Placental epithelial cell (primary cell): ENCODE measurements around the gene LIN28B. TPM values are rescaled to one million over a fixed set of nuclear protein-coding genes. Genes with fewer than 3 reads are reported as not detected.

Source experiments
- small RNA-seq: library from RNA; depleted of rRNA; stranded (forward); fragments of <200 nt; gene quantifications from one replicate; pipeline ENCODE3, GENCODE V24; 2012
- total RNA-seq: library from RNA; depleted of rRNA; stranded (reverse); fragments of >200 nt; gene quantifications from 2 replicates; pipeline ENCODE4 v1.2.3, GENCODE V29; 2012

The LIN28B gene
- total RNA-seq: under 0.01 TPM in 2 replicates

DNA sequence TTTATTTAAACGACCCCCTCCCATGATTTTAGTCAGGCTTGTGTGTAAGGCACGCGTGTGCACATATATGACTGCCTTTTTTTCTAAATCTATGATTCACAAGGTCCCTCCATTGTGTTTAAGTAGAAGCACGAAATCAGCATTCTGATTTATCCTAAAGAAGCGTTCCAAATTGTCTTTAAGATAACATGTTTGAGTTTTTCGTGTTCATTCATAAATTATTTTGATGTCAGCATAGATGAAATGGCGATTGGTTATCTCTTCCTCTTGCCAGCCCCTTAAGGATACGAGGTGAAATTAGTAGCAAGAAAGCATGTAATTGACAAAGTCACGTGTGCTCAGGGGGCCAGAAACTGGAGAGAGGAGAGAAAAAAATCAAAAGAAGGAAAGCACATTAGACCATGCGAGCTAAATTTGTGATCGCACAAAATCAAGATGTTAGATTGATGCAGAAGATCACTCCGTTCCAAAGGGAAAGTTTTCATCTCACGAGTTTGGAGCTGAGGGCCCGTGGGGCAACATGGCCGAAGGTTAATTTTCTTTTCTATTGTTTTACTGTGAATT lies at the start of gene LIN28B:
Gene LIN28B (plus strand): TSS at position 377 of the 564 bp plus-strand sequence. CDS start 144 bp downstream, at position 521.

Small RNAs within 50 kb of the gene (small RNA-seq; reads per million reads assigned to genes)
- gene RNU6-1106P: not detected

Other genes starting within 250 kb of the LIN28B start
- gene HACE1, start 97.2 kb upstream of the LIN28B start, total RNA-seq: 8.7 and 15.7 TPM in 2 replicates
- gene POPDC3, start 222.9 kb downstream of the LIN28B start, total RNA-seq: under 0.01 TPM in 1 of 2 replicates, not detected in the other